ENCODE data around the gene TVP23A.
"Not testable (repeated sequence)": the region's sequence is repeated elsewhere in the genome, so short reads cannot be mapped to it uniquely, and the experiment has no call there.

The TVP23A gene

GRCh38 chr16:10791048-10791447, 27.5 kb downstream of the TVP23A start:
- no peak for DNase-seq

- not testable (repeated sequence) for DNase-seq
Observed at GRCh38 chr16:10788630-10789029, 30.0 kb downstream of the TVP23A start.

- DNase-seq: no peak
Observed at GRCh38 chr16:10787304-10787703, 31.3 kb downstream of the TVP23A start.

- no peak for DNase-seq
Observed at GRCh38 chr16:10782628-10783027, 36.0 kb downstream of the TVP23A start.

GRCh38 chr16:10780628-10781027, 38.0 kb downstream of the TVP23A start:
- no peak for DNase-seq

- DNase-seq: not testable (repeated sequence)
Observed at GRCh38 chr16:10779908-10780307, 38.7 kb downstream of the TVP23A start.

GRCh38 chr16:10777356-10777755, 41.2 kb downstream of the TVP23A start:
- no peak for DNase-seq

GRCh38 chr16:10776923-10777322, 41.7 kb downstream of the TVP23A start:
- DNase-seq: not testable (repeated sequence)

- DNase-seq: no peak
Observed at GRCh38 chr16:10776280-10776679, 42.3 kb downstream of the TVP23A start.

- no peak for DNase-seq
Observed at GRCh38 chr16:10770907-10771306, 47.7 kb downstream of the TVP23A start.

GRCh38 chr16:10769381-10769780, 49.2 kb downstream of the TVP23A start:
- no peak for DNase-seq

GRCh38 chr16:10767127-10767526, 51.5 kb downstream of the TVP23A start:
- DNase-seq: no peak

- no peak for DNase-seq
Observed at GRCh38 chr16:10765772-10766171, 52.8 kb downstream of the TVP23A start.

GRCh38 chr16:10763456-10763855, 55.1 kb downstream of the TVP23A start:
- no peak for DNase-seq

- DNase-seq: no peak
Observed at GRCh38 chr16:10762336-10763016, 56.1 kb downstream of the TVP23A start.

GRCh38 chr16:10761373-10761772, 57.2 kb downstream of the TVP23A start:
- no peak for DNase-seq

GRCh38 chr16:10760858-10761257, 57.7 kb downstream of the TVP23A start:
- no peak for DNase-seq

- no peak for DNase-seq
Observed at GRCh38 chr16:10756574-10756973, 62.0 kb downstream of the TVP23A start.

- no peak for DNase-seq
Observed at GRCh38 chr16:10754941-10755340, 63.7 kb downstream of the TVP23A start.

GRCh38 chr16:10753670-10754069, 64.9 kb downstream of the TVP23A start:
- DNase-seq: no peak

GRCh38 chr16:10752843-10753523, 65.6 kb downstream of the TVP23A start:
- no peak for DNase-seq

- DNase-seq: no peak
Observed at GRCh38 chr16:10751291-10751697, 67.3 kb downstream of the TVP23A start.

GRCh38 chr16:10750793-10751192, 67.8 kb downstream of the TVP23A start:
- DNase-seq: no peak

GRCh38 chr16:10745841-10746240, 72.8 kb downstream of the TVP23A start:
- no peak for DNase-seq

Measured in T1000 (cell line).